HG03066 (cell line): ENCODE measurements around the gene LIPE.

Experiments
- ATAC-seq: cut with Tn5 transposase; IDR thresholded peaks from one replicate; pipeline ENCODE4 v1.9.1; 2021; ENCODE audit warnings: low read depth; ENCODE audit not compliant: unreplicated experiment

LIPE gene

GRCh38 chr19:42412661-42413076 lies 14.5 kb downstream of the LIPE start:
- ATAC-seq: no peak

- no peak for ATAC-seq
Observed at GRCh38 chr19:42412227-42412626, 15.0 kb downstream of the LIPE start.

GRCh38 chr19:42411581-42412178 lies 15.5 kb downstream of the LIPE start:
- no peak for ATAC-seq

- ATAC-seq: no peak
Observed at GRCh38 chr19:42410371-42410770, 16.8 kb downstream of the LIPE start.

- no peak for ATAC-seq
Observed at GRCh38 chr19:42409477-42409876, 17.7 kb downstream of the LIPE start.

GRCh38 chr19:42407816-42408175 lies 19.4 kb downstream of the LIPE start:
- no peak for ATAC-seq

- ATAC-seq: no peak
Observed at GRCh38 chr19:42407085-42407815, 19.9 kb downstream of the LIPE start.

GRCh38 chr19:42406111-42406510 lies 21.1 kb downstream of the LIPE start:
- ATAC-seq: no peak

- no peak for ATAC-seq
Observed at GRCh38 chr19:42403586-42403985, 23.6 kb downstream of the LIPE start.

GRCh38 chr19:42402376-42403116 lies 24.6 kb downstream of the LIPE start:
- no peak for ATAC-seq

- no peak for ATAC-seq
Observed at GRCh38 chr19:42401365-42402303, 25.6 kb downstream of the LIPE start.

- no peak for ATAC-seq
Observed at GRCh38 chr19:42400404-42400803, 26.8 kb downstream of the LIPE start.

- no peak for ATAC-seq
Observed at GRCh38 chr19:42397263-42398166, 29.7 kb downstream of the LIPE start.

- ATAC-seq: peak; percentile 96
Observed at GRCh38 chr19:42396381-42397262, 30.6 kb downstream of the LIPE start.

GRCh38 chr19:42394751-42395150 lies 32.4 kb downstream of the LIPE start:
- ATAC-seq: no peak

- ATAC-seq: no peak
Observed at GRCh38 chr19:42392165-42392564, 35.0 kb downstream of the LIPE start.

- no peak for ATAC-seq
Observed at GRCh38 chr19:42389899-42390298, 37.3 kb downstream of the LIPE start, which contains the start of gene CNFN. Gene CNFN, minus strand, starts transcription at chr19:42390297. Its CDS starts 1,260 bp downstream, at chr19:42389037.

- ATAC-seq: no peak
Observed at GRCh38 chr19:42388851-42389489, 38.2 kb downstream of the LIPE start.
